BE2C (cell line): ENCODE results near the gene DET1.

ENCODE experiments used
- DNase-seq: peaks from one replicate; pipeline ENCODE4 v3.0.0-alpha.2; 2020
- H3K27me3 ChIP-seq: fragments of 250-450 bp; sonication (Bioruptor Pico); 2 replicates; pipeline ENCODE4 v1.5.1; 2020; ENCODE audit warnings: mild to moderate bottlenecking
- H3K36me3 ChIP-seq: fragments of 250-450 bp; sonication (Bioruptor Pico); 2 replicates; pipeline ENCODE4 v1.5.1; 2020; ENCODE audit warnings: mild to moderate bottlenecking
- H3K4me1 ChIP-seq: fragments of 250-450 bp; sonication (Bioruptor Pico); 2 replicates; pipeline ENCODE4 v1.5.1; 2020
- H3K4me3 ChIP-seq: 2 replicates; pipeline ENCODE4 v1.5.1; 2011; ENCODE audit warnings: low read depth, low read length
- H3K9me3 ChIP-seq: fragments of 250-450 bp; sonication (Bioruptor Pico); 2 replicates; pipeline ENCODE4 v1.5.1; 2020
- TF ChIP-seq, protein P1 (sequence below): IDR thresholded peaks from 2 replicates; pipeline ENCODE4 v1.5.1; 2012; ENCODE audit warnings: mild to moderate bottlenecking, low read depth, low read length

Gene DET1

DNA sequence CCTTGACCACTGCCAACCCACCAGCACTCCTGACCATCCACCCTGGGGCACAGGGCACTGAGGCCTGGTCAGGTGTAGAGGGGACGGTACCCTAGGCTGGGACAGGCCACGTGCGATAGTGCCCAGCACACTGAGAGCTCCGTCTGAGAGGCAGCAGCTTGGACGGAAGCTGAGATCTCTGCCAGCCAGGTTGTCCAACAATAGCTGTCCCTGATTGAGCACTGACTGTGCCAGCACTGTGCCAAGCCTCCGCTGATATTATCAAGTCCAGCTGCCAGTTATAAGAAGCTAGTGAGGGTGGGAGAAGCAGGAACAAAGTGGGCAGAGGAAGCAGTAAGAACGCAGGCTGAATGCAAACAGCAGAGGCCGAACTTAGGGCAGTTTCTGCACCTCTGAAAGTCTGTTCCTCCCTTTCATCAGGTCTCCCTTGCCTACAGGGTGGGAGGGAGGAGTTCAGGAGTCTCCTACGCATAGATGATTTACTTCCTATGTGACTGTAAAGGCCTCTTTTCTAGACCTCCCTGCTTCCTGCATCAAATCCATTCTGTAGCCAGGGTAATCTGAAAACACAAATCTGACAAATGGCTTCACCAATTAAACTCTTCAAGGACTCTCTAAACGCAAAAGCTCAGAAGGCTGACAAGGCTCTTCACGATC is 49.2 kb downstream of the DET1 start:
- TF ChIP-seq, protein P1, sequence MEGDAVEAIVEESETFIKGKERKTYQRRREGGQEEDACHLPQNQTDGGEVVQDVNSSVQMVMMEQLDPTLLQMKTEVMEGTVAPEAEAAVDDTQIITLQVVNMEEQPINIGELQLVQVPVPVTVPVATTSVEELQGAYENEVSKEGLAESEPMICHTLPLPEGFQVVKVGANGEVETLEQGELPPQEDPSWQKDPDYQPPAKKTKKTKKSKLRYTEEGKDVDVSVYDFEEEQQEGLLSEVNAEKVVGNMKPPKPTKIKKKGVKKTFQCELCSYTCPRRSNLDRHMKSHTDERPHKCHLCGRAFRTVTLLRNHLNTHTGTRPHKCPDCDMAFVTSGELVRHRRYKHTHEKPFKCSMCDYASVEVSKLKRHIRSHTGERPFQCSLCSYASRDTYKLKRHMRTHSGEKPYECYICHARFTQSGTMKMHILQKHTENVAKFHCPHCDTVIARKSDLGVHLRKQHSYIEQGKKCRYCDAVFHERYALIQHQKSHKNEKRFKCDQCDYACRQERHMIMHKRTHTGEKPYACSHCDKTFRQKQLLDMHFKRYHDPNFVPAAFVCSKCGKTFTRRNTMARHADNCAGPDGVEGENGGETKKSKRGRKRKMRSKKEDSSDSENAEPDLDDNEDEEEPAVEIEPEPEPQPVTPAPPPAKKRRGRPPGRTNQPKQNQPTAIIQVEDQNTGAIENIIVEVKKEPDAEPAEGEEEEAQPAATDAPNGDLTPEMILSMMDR, result no peak
- no peak overlapping the region for H3K4me3 ChIP-seq
- no peaks in the 10 kb centered on the region for H3K4me1 ChIP-seq
- H3K9me3 ChIP-seq, result no peaks in the 10 kb centered on the region
- no peak for DNase-seq
- H3K36me3 ChIP-seq, result no peaks in the 10 kb centered on the region
- no peaks in the 10 kb centered on the region for H3K27me3 ChIP-seq

DNA sequence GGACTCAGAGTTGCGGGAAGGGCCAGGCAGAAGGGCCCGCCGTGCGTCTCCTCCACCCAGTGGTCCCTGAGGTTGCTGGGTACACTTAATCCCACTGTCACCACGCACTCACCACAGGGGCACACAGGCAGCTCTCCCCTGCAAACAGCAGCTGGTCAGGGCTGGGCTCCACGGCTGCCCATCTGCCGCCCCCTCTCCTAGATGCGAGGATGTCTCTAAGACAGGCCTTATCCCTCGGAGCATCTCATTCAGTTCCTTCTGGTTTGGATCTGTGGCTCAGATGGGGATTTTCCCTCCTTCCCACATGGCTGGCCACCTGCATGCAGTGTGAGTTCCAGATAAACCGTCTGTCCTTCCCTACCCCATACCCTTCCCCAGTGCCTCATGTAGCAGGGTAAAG is 52.6 kb downstream of the DET1 start:
- TF ChIP-seq, protein P1, result no peak
- H3K27me3 ChIP-seq, result no peaks in the 10 kb centered on the region
- no peak overlapping the region for H3K4me3 ChIP-seq
- H3K36me3 ChIP-seq, result no peaks in the 10 kb centered on the region
- no peak for DNase-seq
- H3K9me3 ChIP-seq, result no peaks in the 10 kb centered on the region
- no peaks in the 10 kb centered on the region for H3K4me1 ChIP-seq

DNA sequence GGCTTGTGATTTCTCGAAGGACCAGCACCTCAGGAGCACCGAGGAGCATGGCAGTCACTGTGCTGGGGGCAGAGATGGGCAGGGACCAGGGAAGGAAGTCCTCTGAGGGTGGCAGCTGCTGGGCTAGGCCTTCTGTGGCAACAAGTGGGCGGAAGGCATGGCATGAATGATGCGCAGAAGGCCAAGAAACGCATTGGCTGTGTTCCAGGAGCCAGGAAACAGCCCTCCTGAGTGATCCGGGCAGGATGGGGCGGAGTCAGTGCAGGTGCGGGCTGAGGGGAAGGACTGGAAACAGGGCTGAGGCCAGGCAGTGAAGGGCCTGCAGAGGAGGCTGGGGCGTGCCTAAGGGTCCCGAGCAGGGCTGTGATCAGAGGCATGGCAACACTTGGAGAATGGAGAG is 55.3 kb downstream of the DET1 start:
- no peaks in the 10 kb centered on the region for H3K27me3 ChIP-seq
- H3K9me3 ChIP-seq, result no peaks in the 10 kb centered on the region

DNA sequence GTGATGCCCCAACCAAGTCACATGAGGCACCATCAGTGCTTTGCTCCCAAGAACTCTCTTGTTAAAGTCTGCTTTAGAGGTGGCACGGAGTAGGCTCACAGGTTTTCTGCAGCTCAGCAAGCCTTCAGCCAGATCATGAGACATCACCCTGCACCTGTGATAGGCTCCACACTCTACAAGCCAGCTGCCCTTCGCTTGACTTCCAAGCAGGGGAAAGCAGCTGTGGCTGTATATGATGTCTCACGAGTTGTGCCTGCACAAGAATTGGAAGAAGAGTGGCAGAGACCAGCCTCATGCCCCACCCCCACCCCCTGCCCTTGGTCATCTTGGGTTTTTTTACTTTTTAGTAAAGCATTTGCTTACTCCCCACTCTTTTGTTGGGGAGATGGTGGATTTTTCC is 56.4 kb downstream of the DET1 start:
- H3K4me3 ChIP-seq, result no peak overlapping the region
- H3K4me1 ChIP-seq, result no peaks in the 10 kb centered on the region
- DNase-seq, result no peak
- no peaks in the 10 kb centered on the region for H3K27me3 ChIP-seq
- TF ChIP-seq, protein P1, result no peak
- no peaks in the 10 kb centered on the region for H3K36me3 ChIP-seq
- no peaks in the 10 kb centered on the region for H3K9me3 ChIP-seq

More for the DNA sequence above, 55.3 kb downstream of the DET1 start:
- Histone ChIP-seq H3K36me3 (no peaks in the 10 kb centered on the region), H3K4me1 (no peaks in the 10 kb centered on the region), H3K4me3 (no peak overlapping the region)
- TF ChIP-seq, protein P1, result no peak
- peak; percentile 29 for DNase-seq

DNA sequence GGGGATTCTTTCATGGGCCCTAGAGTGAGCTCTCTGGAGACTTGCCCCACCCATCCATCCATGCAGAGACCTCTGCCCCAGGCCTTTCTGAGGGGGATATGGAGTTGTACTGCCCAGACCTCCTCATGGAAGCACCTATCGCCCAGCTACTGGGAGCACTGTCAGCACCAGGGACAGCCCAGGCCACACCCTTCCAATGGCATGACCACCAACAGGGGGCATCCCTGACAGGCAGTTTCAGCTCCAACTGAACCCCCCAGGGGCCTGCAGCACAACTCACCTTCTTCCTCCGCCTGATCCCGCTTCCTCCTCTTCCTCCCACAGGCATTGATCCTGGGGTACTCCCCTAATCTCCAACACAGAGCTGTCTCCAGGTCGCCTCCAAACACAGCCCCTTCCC is 57.2 kb downstream of the DET1 start:
- H3K36me3 ChIP-seq, result no peaks in the 10 kb centered on the region
- no peaks in the 10 kb centered on the region for H3K27me3 ChIP-seq
- H3K4me3 ChIP-seq, result no peak overlapping the region
- no peak for DNase-seq
- TF ChIP-seq, protein P1, result peak; percentile 25; the same call in 1 of the 2 replicates
- H3K4me1 ChIP-seq, result no peaks in the 10 kb centered on the region; the same call in 1 of the 2 replicates
- H3K9me3 ChIP-seq, result no peaks in the 10 kb centered on the region

DNA sequence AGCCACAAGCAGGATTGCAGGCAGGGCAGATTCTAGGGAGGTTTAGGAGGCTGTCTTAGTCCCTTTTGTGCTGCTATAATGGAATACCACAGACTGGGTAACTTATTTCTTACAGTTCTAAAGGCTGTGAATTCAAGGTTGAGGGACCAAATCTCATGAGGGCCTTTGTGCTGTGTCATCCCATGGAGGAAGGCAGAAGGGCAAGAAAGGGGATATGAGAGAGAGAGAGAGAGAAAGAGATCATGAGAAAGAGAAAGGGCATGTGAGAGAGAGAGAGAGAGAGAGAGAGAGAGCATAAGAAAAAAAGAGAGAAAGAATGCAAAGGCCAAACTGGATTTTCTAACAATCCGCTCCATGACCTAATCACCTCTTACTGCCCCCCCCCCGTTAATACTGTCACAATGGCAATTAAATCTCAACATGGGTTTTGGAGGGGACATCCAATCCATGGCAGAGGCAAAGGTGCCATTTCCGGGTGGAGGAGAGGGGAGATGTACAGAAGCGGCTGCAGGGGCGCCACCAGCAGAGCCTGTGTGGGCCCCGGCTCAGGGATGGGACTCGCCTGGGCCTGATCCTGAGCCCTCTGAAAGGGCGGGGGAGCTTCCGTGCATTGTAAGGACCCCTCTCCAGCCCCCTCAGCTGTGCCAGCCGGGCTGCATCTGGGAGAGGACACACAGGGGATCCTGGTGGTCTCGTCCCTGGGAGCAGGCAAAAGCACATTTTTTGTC is 58.5 kb downstream of the DET1 start:
- no peaks in the 10 kb centered on the region for H3K36me3 ChIP-seq
- H3K27me3 ChIP-seq, result no peaks in the 10 kb centered on the region
- no peaks in the 10 kb centered on the region for H3K9me3 ChIP-seq
- no peak for DNase-seq
- H3K4me3 ChIP-seq, result no peak overlapping the region
- no peaks in the 10 kb centered on the region; the same call in 1 of the 2 replicates for H3K4me1 ChIP-seq
- TF ChIP-seq, protein P1, result no peak
